Pericardium fibroblast (primary cell): ENCODE measurements around the gene EPDR1. TPM values are rescaled to one million over a fixed set of nuclear protein-coding genes. Genes with fewer than 3 reads are reported as not detected.

Experiments used
- total RNA-seq: library from RNA; depleted of rRNA; stranded (reverse); fragments of >200 nt; gene quantifications from 2 replicates; pipeline ENCODE4 v1.2.3, GENCODE V29; 2015

EPDR1 gene
- 5.8 and 13.9 TPM in 2 replicates for total RNA-seq

GRCh38 chr7:37920305-37920848 lies at the start of gene EPDR1:
Gene EPDR1 (plus strand): TSS chr7:37920640. CDS start chr7:37920940, 300 bp downstream.

GRCh38 chr7:37916673-37917660 lies 3.5 kb upstream of the EPDR1 start, which contains the start of gene SFRP4:
Gene SFRP4 (minus strand): TSS chr7:37916817. CDS start chr7:37916537, 280 bp downstream.

Other genes with a start within 250 kb of the EPDR1 start
- not detected in 2 replicates for gene GPR141, start 236.9 kb upstream of the EPDR1 start, total RNA-seq
- not detected in 2 replicates for gene NME8, start 72.0 kb upstream of the EPDR1 start, total RNA-seq
- 0.93 and 2.6 TPM in 2 replicates for gene SFRP4, start 3.8 kb upstream of the EPDR1 start, total RNA-seq